ENCODE results near the gene ACSF2. TPM values are rescaled to one million over a fixed set of nuclear protein-coding genes. Genes with fewer than 3 reads are reported as not detected.

The ACSF2 gene
- total and polyA plus RNA-seq, 2 of the 13 experiments (the other 11 are each of a cell fraction or from before 2014, with no cell fraction given) = 87.3 to 109 TPM

DNA sequence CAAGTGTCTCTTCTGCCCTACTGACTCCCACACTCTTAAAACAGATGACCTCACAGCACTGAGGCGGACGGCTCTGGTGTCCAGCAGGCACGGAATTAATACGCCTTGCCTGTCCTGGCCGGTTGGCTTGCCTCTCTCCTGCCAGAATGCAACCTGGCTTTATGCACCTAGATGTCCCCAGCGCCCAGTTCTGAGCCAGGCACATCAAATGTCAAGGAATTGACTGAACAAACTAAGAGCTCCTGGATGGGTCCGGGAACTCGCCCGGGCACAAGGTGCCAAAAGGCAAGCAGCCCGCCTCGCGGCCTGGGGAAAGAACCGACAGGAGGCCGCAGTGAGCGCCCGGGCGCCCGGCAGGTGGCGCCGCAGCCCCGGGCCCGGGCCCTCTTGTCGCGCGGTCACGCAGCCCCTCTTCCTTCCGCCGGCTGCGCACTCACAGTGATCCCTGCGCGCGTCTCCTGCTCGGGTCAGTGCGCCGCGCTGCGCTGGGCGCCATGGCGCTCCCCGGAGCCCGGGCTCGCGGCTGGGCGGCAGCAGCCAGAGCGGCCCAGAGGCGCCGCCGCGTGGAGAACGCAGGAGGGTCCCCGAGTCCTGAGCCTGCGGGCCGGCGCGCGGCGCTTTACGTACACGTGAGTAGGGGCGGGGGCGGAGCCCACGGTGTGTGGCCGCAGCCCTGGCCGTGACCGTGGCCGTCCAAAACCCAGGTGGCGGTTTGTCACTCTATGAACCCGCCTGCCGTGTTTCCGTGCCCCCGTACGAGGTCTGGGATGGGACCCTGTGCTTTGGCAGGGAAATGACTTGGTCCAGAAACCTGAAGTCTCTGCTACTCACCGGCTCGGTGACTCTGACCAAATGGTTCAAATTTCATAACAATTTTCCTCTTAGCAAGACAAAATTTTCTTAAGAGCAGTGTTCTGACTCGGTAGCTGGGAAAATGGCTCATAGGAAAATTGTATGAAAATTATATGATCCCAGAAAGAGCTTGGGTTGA is 52.7 kb downstream of the ACSF2 start, which contains the start of gene RSAD1:
Gene RSAD1, plus strand, starts transcription at position 470 of the 991 bp plus-strand sequence. Its CDS starts 25 bp downstream, at position 495.
- ATAC-seq (peak; percentile 90), FAIRE-seq (peak; percentile 50), DNase-seq (ENCODE audit: low spot score) (peak; percentile 91)
- Histone ChIP-seq H3K4me2 (ENCODE audit: low read depth, low read length) (peak within 1 kb of the TSS; percentile 94), H3K9me3 (ENCODE audit: low read length) (no peaks in the 10 kb centered on the region), H2AFZ (ENCODE audit: low read length) (peak within 1 kb of the TSS; percentile 37), H3K4me3 (replicated peaks in 1 of 3; ENCODE audit: insufficient read depth in 1 of 3, low read depth in 2 of 3, low read length in 3 of 3) (peak within 1 kb of the TSS; percentile 71 to 83 (median 82)), H3K27ac (ENCODE audit: extremely low read length, insufficient read depth, low read length) (peak within 1 kb of the TSS; percentile 80), H3K27me3 (ENCODE audit: control insufficient read depth in 1 of 2, insufficient read depth in 2 of 2, low read length in 2 of 2) (no peaks in the 10 kb centered on the region), H3K79me2 (ENCODE audit: insufficient read depth, low read length) (peaks cover 3% of the 10 kb centered on the region), H3K4me1 (ENCODE audit: insufficient read depth, low read length) (peaks cover 52% of the 10 kb centered on the region), H3K9ac (ENCODE audit: insufficient read depth, low read depth, low read length) (peak within 1 kb of the TSS; percentile 75), H3K36me3 (replicated peaks in 1 of 2; ENCODE audit: control insufficient read depth in 1 of 2, insufficient read depth in 2 of 2, low read length in 2 of 2) (peaks cover 5 to 12% of the 10 kb centered on the region in 2 experiments; a peak in 4 of 5 replicates), H4K20me1 (ENCODE audit: insufficient read depth, low read length) (peaks cover 4% of the 10 kb centered on the region; the same call in 1 of the 2 replicates)
- intact Hi-C loops (cut with micrococcal nuclease; ENCODE audit: unreplicated experiment) = loop anchor here (1.0 kb wide), 2 partner anchors 81 to 116 kb away; partner anchors contain the start of gene LRRC59
- in situ Hi-C loops (cut with HindIII; ENCODE audit: extremely low pct_ligation_motif_present, low pct_unique_long_range_greater_than_20kb) = loop anchor here (5.0 kb wide), 1 partner anchor 81 kb away; the partner anchor contains the start of gene LRRC59
- CTCF ChIA-PET (ENCODE audit: low intra/inter-chr PET ratio, low total read pairs) = interaction anchor here (0.7 to 3.0 kb wide), 4 partner anchors 50 to 147 kb away, joined by 3 to 43 read pairs (median 20); partner anchors contain the start of gene LRRC59
- WGBS (ENCODE audit: low lambda C conversion rate) = 5% methylated on average over 29 of the region's 75 CpGs
- BruUV-seq (replicated peaks) = no TSS peak
- POLR2A ChIA-PET = interaction anchor here (0.9 to 2.5 kb wide), 19 partner anchors 13 to 241 kb away, joined by 3 to 28 read pairs (median 5); partner anchors contain the start of genes ACSF2, LRRC59 and LUC7L3
- peak; percentile 99 for TF ChIP-seq ZNF567 (CRISPR knock-in tag; IDR thresholded peaks at IDR 0.05; ENCODE audit: borderline replicate concordance)
- TF ChIP-seq MTF2 (CRISPR knock-in tag; IDR thresholded peaks at IDR 0.05; ENCODE audit: borderline replicate concordance) = peak; percentile 25; the same call in 1 of the 2 replicates
- no peak; the same call in none of the 2 replicates for TF ChIP-seq ZNF121 (CRISPR knock-in tag; IDR thresholded peaks at IDR 0.05)
- peak; percentile 82; the same call in 1 of the 2 replicates for TF ChIP-seq REXO4 (CRISPR knock-in tag; IDR thresholded peaks at IDR 0.05; ENCODE audit: borderline replicate concordance)
- TF ChIP-seq RAD21 (CRISPR knock-in tag; IDR thresholded peaks at IDR 0.05) = peak; percentile 100
- TF ChIP-seq, protein P1, sequence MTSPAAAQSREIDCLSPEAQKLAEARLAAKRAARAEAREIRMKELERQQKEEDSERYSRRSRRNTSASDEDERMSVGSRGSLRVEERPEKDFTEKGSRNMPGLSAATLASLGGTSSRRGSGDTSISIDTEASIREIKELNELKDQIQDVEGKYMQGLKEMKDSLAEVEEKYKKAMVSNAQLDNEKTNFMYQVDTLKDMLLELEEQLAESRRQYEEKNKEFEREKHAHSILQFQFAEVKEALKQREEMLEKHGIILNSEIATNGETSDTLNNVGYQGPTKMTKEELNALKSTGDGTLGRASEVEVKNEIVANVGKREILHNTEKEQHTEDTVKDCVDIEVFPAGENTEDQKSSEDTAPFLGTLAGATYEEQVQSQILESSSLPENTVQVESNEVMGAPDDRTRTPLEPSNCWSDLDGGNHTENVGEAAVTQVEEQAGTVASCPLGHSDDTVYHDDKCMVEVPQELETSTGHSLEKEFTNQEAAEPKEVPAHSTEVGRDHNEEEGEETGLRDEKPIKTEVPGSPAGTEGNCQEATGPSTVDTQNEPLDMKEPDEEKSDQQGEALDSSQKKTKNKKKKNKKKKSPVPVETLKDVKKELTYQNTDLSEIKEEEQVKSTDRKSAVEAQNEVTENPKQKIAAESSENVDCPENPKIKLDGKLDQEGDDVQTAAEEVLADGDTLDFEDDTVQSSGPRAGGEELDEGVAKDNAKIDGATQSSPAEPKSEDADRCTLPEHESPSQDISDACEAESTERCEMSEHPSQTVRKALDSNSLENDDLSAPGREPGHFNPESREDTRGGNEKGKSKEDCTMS (CRISPR knock-in tag; conservative IDR thresholded peaks at IDR 0.05) = no peak
- TF ChIP-seq NONO (IDR thresholded peaks at IDR 0.05) = no peak
- peak; percentile 94 for TF ChIP-seq NONO (CRISPR knock-in tag; conservative IDR thresholded peaks at IDR 0.05)
- TF ChIP-seq, protein P2, sequence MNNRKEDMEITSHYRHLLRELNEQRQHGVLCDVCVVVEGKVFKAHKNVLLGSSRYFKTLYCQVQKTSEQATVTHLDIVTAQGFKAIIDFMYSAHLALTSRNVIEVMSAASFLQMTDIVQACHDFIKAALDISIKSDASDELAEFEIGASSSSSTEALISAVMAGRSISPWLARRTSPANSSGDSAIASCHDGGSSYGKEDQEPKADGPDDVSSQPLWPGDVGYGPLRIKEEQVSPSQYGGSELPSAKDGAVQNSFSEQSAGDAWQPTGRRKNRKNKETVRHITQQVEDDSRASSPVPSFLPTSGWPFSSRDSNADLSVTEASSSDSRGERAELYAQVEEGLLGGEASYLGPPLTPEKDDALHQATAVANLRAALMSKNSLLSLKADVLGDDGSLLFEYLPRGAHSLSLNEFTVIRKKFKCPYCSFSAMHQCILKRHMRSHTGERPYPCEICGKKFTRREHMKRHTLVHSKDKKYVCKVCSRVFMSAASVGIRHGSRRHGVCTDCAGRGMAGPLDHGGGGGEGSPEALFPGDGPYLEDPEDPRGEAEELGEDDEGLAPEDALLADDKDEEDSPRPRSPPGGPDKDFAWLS (CRISPR knock-in tag; IDR thresholded peaks at IDR 0.05; ENCODE audit: borderline replicate concordance) = peak; percentile 84; the same call in 1 of the 2 replicates
- TF ChIP-seq ZNF331 (CRISPR knock-in tag; IDR thresholded peaks at IDR 0.05) = no peak
- no peak for TF ChIP-seq ZNF652 (CRISPR knock-in tag; IDR thresholded peaks at IDR 0.05; ENCODE audit: borderline replicate concordance, low read depth)
- peak; percentile 71; the same call in 1 of the 2 replicates for TF ChIP-seq ZNF24 (IDR thresholded peaks at IDR 0.05)
- TF ChIP-seq ZNF768 (CRISPR knock-in tag; IDR thresholded peaks at IDR 0.05) = peak; percentile 85; the same call in 1 of the 2 replicates
- peak; percentile 95 for TF ChIP-seq RBFOX2 (IDR thresholded peaks at IDR 0.05; ENCODE audit: low read depth, low read length)
- TF ChIP-seq, protein P3, sequence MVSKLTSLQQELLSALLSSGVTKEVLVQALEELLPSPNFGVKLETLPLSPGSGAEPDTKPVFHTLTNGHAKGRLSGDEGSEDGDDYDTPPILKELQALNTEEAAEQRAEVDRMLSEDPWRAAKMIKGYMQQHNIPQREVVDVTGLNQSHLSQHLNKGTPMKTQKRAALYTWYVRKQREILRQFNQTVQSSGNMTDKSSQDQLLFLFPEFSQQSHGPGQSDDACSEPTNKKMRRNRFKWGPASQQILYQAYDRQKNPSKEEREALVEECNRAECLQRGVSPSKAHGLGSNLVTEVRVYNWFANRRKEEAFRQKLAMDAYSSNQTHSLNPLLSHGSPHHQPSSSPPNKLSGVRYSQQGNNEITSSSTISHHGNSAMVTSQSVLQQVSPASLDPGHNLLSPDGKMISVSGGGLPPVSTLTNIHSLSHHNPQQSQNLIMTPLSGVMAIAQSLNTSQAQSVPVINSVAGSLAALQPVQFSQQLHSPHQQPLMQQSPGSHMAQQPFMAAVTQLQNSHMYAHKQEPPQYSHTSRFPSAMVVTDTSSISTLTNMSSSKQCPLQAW (CRISPR knock-in tag; IDR thresholded peaks at IDR 0.05) = peak; percentile 66; the same call in 1 of the 2 replicates
- peak; percentile 71; the same call in 1 of the 2 replicates for TF ChIP-seq CHD2 (IDR thresholded peaks at IDR 0.05; ENCODE audit: low read depth, low read length)
- TF ChIP-seq MIXL1 (CRISPR knock-in tag; IDR thresholded peaks at IDR 0.05) = peak; percentile 21; the same call in 1 of the 2 replicates

Measured in HepG2 (cell line).